GM12878 (cell line): ENCODE results near the gene CGB5.

ENCODE experiments used
- ELK1 ChIP-seq: IDR thresholded peaks from 2 replicates; pipeline ENCODE4 v1.6.1; 2012; ENCODE audit warnings: low read depth, low read length, improper control_type of control experiment
- ESRRA ChIP-seq: IDR thresholded peaks from 2 replicates; pipeline ENCODE4 v1.6.1; 2012; ENCODE audit warnings: mild to moderate bottlenecking, low read length, improper control_type of control experiment
- EZH2 ChIP-seq: IDR thresholded peaks from 2 replicates; pipeline ENCODE4 v1.6.1; 2012; ENCODE audit warnings: low read depth, mild to moderate bottlenecking, control low read depth, inconsistent platforms, low read length, borderline replicate concordance; ENCODE audit not compliant: control insufficient read depth
- MYB ChIP-seq: fragments of 150-350 bp; IDR thresholded peaks from 2 replicates; pipeline ENCODE4 v1.6.1; 2014; ENCODE audit warnings: mild to moderate bottlenecking, low read depth, low read length, borderline replicate concordance
- NFYA ChIP-seq: IDR thresholded peaks from 2 replicates; pipeline ENCODE4 v1.6.1; 2011; ENCODE audit warnings: low read depth, mild to moderate bottlenecking, low read length, improper control_type of control experiment, borderline replicate concordance
- NFYB ChIP-seq: IDR thresholded peaks from 2 replicates; pipeline ENCODE4 v1.6.1; 2011; ENCODE audit warnings: low read depth, mild to moderate bottlenecking, low read length, improper control_type of control experiment, moderate library complexity; ENCODE audit not compliant: insufficient read depth
- NR2F1 ChIP-seq: fragments of 450-650 bp; conservative IDR thresholded peaks from 2 replicates; pipeline ENCODE4 v1.6.1; 2017; ENCODE audit warnings: mild to moderate bottlenecking
- POLR2A ChIP-seq: IDR thresholded peaks from 2 replicates; pipeline ENCODE4 v1.6.1; 2011; ENCODE audit warnings: low read depth, mild to moderate bottlenecking, low read length
- RBBP5 ChIP-seq: fragments of 200-600 bp; sonication (generic); conservative IDR thresholded peaks from 2 replicates; pipeline ENCODE4 v1.6.1; 2016
- SUZ12 ChIP-seq: fragments of 200-600 bp; sonication (generic); IDR thresholded peaks from one replicate; pipeline ENCODE4 v1.6.1; 2018; ENCODE audit warnings: antibody characterized with exemption, mild to moderate bottlenecking; ENCODE audit not compliant: unreplicated experiment
- YY1 ChIP-seq: IDR thresholded peaks from 2 replicates; pipeline ENCODE4 v1.6.1; 2011; ENCODE audit warnings: low read depth, mild to moderate bottlenecking, low read length
- ZNF384 ChIP-seq: IDR thresholded peaks from 2 replicates; pipeline ENCODE4 v1.6.1; 2012; ENCODE audit warnings: low read depth, mild to moderate bottlenecking, low read length, improper control_type of control experiment, borderline replicate concordance
- TF ChIP-seq, protein P1 (sequence below), 3 experiments: IDR thresholded peaks in 2 of 3; conservative IDR thresholded peaks in 1 of 3; 2 replicates each; pipeline ENCODE4 v1.5.1; 2011; ENCODE audit warnings: low read depth in 3 of 3, low read length in 3 of 3, mild to moderate bottlenecking in 3 of 3, control low read depth in 2 of 3, moderate library complexity in 2 of 3, inconsistent platforms in 1 of 3, mixed read lengths in 1 of 3; ENCODE audit not compliant: control insufficient read depth in 2 of 3, insufficient read depth in 1 of 3; ENCODE audit errors: extremely low read depth in 1 of 3
- TF ChIP-seq, protein P2 (sequence below): IDR thresholded peaks from 2 replicates; pipeline ENCODE4 v1.6.1; 2011; ENCODE audit warnings: low read depth, low read length, improper control_type of control experiment, borderline replicate concordance

GRCh38 chr19:49042177-49042576, 1.5 kb upstream of the CGB5 start:
- no peak for TF ChIP-seq ELK1
- TF ChIP-seq, protein P1, sequence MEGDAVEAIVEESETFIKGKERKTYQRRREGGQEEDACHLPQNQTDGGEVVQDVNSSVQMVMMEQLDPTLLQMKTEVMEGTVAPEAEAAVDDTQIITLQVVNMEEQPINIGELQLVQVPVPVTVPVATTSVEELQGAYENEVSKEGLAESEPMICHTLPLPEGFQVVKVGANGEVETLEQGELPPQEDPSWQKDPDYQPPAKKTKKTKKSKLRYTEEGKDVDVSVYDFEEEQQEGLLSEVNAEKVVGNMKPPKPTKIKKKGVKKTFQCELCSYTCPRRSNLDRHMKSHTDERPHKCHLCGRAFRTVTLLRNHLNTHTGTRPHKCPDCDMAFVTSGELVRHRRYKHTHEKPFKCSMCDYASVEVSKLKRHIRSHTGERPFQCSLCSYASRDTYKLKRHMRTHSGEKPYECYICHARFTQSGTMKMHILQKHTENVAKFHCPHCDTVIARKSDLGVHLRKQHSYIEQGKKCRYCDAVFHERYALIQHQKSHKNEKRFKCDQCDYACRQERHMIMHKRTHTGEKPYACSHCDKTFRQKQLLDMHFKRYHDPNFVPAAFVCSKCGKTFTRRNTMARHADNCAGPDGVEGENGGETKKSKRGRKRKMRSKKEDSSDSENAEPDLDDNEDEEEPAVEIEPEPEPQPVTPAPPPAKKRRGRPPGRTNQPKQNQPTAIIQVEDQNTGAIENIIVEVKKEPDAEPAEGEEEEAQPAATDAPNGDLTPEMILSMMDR (IDR thresholded peaks at IDR 0.05 in 2 of 3, conservative IDR thresholded peaks at IDR 0.05 in 1 of 3; ENCODE audit: control insufficient read depth in 2 of 3, extremely low read depth in 1 of 3, insufficient read depth in 1 of 3, low read depth in 3 of 3, low read length in 3 of 3): no peak
- TF ChIP-seq ZNF384: no peak
- no peak for TF ChIP-seq EZH2
- TF ChIP-seq SUZ12: no peak
- no peak for TF ChIP-seq ESRRA
- no peak for TF ChIP-seq NFYA
- TF ChIP-seq NR2F1: no peak
- TF ChIP-seq, protein P2, sequence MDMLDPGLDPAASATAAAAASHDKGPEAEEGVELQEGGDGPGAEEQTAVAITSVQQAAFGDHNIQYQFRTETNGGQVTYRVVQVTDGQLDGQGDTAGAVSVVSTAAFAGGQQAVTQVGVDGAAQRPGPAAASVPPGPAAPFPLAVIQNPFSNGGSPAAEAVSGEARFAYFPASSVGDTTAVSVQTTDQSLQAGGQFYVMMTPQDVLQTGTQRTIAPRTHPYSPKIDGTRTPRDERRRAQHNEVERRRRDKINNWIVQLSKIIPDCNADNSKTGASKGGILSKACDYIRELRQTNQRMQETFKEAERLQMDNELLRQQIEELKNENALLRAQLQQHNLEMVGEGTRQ: no peak
- TF ChIP-seq POLR2A: no peak
- TF ChIP-seq YY1: no peak
- no peak for TF ChIP-seq RBBP5
- TF ChIP-seq MYB: no peak
- no peak for TF ChIP-seq NFYB
